ENCODE results near the gene TAC1. TPM values are rescaled to one million over a fixed set of nuclear protein-coding genes. Genes with fewer than 3 reads are reported as not detected.

Gene TAC1, protein sequence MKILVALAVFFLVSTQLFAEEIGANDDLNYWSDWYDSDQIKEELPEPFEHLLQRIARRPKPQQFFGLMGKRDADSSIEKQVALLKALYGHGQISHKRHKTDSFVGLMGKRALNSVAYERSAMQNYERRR
- total RNA-seq = not detected in 2 replicates

DNA sequence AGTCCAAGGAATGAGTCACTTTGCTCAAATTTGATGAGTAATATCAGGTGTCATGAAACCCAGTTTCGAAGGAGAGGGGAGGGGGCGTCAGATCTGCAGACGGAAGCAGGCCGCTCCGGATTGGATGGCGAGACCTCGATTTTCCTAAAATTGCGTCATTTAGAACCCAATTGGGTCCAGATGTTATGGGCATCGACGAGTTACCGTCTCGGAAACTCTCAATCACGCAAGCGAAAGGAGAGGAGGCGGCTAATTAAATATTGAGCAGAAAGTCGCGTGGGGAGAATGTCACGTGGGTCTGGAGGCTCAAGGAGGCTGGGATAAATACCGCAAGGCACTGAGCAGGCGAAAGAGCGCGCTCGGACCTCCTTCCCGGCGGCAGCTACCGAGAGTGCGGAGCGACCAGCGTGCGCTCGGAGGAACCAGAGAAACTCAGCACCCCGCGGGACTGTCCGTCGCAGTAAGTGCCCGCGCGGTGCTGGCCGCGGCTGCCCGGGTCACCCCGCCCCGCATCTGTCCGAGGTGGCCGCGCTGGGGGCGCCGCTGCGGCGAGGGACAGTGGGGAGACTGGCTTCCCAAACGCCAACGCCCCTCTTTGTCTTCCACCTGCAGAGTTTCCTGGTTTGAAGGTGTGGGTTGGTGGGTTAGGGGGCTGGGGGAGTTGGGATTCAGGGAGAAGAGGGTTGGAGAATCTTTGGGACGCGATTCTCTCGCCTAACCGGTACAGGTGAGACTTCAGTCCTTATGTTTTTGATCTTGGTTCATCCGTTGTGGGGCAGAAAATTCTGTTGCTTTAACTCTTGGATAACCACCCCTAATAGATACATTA, at the start of gene TAC1:
TSS of gene TAC1 (plus strand) at position 351 of the 829 bp plus-strand sequence. CDS start 527 bp downstream, outside the sequence.

Other genes starting within 250 kb of the TAC1 start
- 18.1 and 29.9 TPM in 2 replicates for gene ASNS, start 140.3 kb downstream of the TAC1 start, total RNA-seq

All from thoracic aorta endothelial cell (primary cell).